Duodenal mucosa (tissue), 2 donors: Measurements from ENCODE around the gene HIVEP1.

ENCODE experiments used
- H3K27ac ChIP-seq: one replicate; pipeline ENCODE4 v1.7.0; 2013; ENCODE audit warnings: low read depth, low read length
- H3K27me3 ChIP-seq, 2 donors: one replicate each; pipeline ENCODE4 v1.7.0; 2013; ENCODE audit warnings: low read length in 2 of 2, control low read depth in 1 of 2; ENCODE audit not compliant: insufficient read depth in 2 of 2, control insufficient read depth in 1 of 2
- H3K36me3 ChIP-seq, 2 donors: one replicate each; pipeline ENCODE4 v1.7.0; 2013; ENCODE audit warnings: low read length in 2 of 2, control low read depth in 1 of 2; ENCODE audit not compliant: insufficient read depth in 2 of 2, control insufficient read depth in 1 of 2
- H3K4me1 ChIP-seq, 2 donors: one replicate each; pipeline ENCODE4 v1.7.0; 2013; ENCODE audit warnings: low read length in 2 of 2, control low read depth in 1 of 2; ENCODE audit not compliant: insufficient read depth in 2 of 2, control insufficient read depth in 1 of 2
- H3K4me3 ChIP-seq, 2 donors: one replicate each; pipeline ENCODE4 v1.7.0; 2013; ENCODE audit warnings: low read length in 2 of 2, low read depth in 1 of 2
- H3K9ac ChIP-seq, 2 donors: one replicate each; pipeline ENCODE4 v1.7.0; 2013; ENCODE audit warnings: low read length in 2 of 2, low read depth in 1 of 2
- H3K9me3 ChIP-seq, 2 donors: one replicate each; pipeline ENCODE4 v1.7.0; 2013; ENCODE audit warnings: low read length in 2 of 2, control low read depth in 1 of 2; ENCODE audit not compliant: control insufficient read depth in 1 of 2

HIVEP1 gene

DNA sequence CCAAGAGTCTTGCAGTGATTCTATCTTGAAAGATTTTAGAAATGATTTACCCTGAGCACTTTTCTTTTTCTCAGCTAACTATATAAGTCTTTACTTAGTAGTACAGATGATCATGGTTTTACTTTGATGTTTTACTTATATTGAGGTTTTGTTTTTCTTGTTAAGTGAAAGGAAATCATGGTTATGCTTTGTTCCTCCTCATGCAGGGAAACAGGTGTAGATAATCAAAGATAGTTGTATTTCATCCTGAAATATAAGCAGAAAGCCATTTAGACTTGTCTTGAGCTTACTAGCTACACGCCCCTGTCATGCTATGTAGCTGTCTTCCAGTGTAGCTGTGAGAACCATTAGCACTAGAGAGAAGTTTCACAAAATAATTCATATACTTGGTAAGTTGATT lies 113.9 kb downstream of the HIVEP1 start:
- Histone ChIP-seq H3K27ac (no peak overlapping the region), H3K4me1 (peaks cover 0 to 6% of the 10 kb centered on the region in 2 donors), H3K9ac (no peak overlapping the region), H3K9me3 (no peaks in the 10 kb centered on the region), H3K27me3 (no peaks in the 10 kb centered on the region), H3K4me3 (no peak overlapping the region), H3K36me3 (peaks cover 9 to 16% of the 10 kb centered on the region in 2 donors)

DNA sequence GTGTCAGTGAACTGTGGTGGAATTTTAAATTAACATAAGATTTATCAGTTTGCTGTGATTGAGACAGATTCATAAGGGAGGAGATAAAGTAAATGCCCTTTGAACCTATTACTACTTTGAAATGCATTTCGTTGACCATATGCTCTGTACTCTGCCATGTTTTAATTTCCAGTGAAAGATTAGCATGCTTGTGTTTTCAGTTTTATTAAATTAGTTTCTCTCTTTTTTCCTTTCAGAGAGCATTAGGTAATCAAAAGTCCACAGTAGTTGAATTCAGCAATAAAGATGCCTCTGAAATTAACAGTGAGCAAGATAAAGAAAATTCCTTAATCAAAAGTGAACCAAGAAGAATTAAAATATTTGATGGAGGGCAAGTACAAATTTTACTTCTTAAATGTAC lies 117.4 kb downstream of the HIVEP1 start:
- H3K27ac ChIP-seq: no peak overlapping the region
- H3K9me3 ChIP-seq: no peaks in the 10 kb centered on the region
- peaks cover 0 to 4% of the 10 kb centered on the region in 2 donors for H3K36me3 ChIP-seq
- H3K4me3 ChIP-seq: no peak overlapping the region
- H3K4me1 ChIP-seq: peaks cover 0 to 6% of the 10 kb centered on the region in 2 donors
- H3K9ac ChIP-seq: no peak overlapping the region
- no peaks in the 10 kb centered on the region for H3K27me3 ChIP-seq

GRCh38 chr6:12132351-12133222 lies 120.5 kb downstream of the HIVEP1 start:
- Histone ChIP-seq H3K27ac (no peak overlapping the region), H3K27me3 (no peaks in the 10 kb centered on the region), H3K4me1 (peaks cover 0 to 6% of the 10 kb centered on the region in 2 donors), H3K9ac (no peak overlapping the region), H3K9me3 (no peaks in the 10 kb centered on the region), H3K36me3 (peaks cover 0 to 4% of the 10 kb centered on the region in 2 donors), H3K4me3 (no peak overlapping the region)

DNA sequence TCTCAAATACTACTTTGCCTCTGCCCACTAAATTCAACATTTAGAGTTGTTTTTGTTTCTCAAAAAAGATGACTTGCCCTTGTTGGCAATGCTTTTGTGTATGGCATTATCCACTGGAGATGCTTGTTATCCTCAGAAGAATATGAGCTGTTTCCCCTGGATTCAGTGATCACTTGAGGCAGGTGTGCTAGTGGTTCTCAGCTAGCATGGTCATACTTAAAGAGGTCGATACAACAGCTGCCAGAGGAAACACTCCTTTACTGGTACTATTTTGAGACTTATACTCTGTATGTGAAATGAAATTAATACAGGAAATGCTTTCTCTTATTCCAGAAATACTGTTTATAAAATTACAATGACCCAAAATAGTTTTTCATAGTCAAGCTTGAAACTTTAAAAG lies 122.5 kb downstream of the HIVEP1 start:
- Histone ChIP-seq H3K4me1 (peaks cover 0 to 3% of the 10 kb centered on the region in 2 donors), H3K36me3 (peaks cover 13 to 14% of the 10 kb centered on the region in 2 donors), H3K9ac (no peak overlapping the region)

DNA sequence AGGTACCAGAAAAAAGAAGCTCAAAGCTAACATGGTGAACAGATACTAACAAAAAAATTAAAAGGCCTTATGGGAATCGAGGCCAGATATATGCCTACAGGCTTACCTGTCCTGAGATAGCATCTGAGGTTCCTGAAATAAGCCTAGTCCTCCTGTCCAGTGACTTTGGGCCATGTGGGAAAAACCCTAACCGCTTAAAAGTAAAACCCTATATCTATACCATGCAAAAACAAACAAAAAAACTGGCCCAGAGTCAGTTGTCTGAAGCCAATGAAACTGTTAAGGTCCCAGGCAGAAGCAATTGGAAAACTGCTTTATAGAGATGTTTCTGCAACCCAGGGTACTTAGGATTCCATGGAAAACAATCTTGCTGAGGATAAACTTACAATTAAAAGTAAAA lies 122.9 kb downstream of the HIVEP1 start:
- Histone ChIP-seq H3K4me3 (no peak overlapping the region), H3K36me3 (peaks cover 10 to 18% of the 10 kb centered on the region in 2 donors), H3K4me1 (no peaks in the 10 kb centered on the region), H3K27ac (no peak overlapping the region), H3K27me3 (no peaks in the 10 kb centered on the region), H3K9ac (no peak overlapping the region), H3K9me3 (no peaks in the 10 kb centered on the region)

More for the DNA sequence above, 122.5 kb downstream of the HIVEP1 start:
- H3K4me3 ChIP-seq: no peak overlapping the region
- H3K27me3 ChIP-seq: no peaks in the 10 kb centered on the region
- H3K9me3 ChIP-seq: no peaks in the 10 kb centered on the region
- H3K27ac ChIP-seq: no peak overlapping the region

DNA sequence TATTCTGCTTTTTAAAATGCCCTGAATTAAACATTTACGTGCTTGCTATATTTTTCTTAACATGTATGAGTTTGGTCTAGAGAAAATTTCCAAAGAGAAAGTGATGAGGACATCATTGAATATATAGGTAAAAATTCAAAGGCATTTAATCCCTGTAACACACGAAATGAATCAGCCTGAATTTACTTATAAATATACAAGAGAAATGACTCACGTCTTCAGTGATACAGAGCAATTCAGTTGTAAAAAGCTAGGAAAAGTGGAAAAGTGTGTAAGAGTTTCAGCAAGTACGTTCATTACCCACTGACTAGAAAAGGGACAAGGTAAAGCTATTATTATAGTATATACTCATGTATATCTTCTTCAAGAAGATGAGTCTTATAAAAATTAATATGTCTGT lies 124.8 kb downstream of the HIVEP1 start:
- Histone ChIP-seq H3K4me1 (no peaks in the 10 kb centered on the region), H3K9me3 (no peaks in the 10 kb centered on the region), H3K4me3 (no peak overlapping the region), H3K9ac (no peak overlapping the region), H3K36me3 (peaks cover 10 to 24% of the 10 kb centered on the region in 2 donors), H3K27ac (no peak overlapping the region), H3K27me3 (no peaks in the 10 kb centered on the region)

- Histone ChIP-seq H3K27me3 (no peaks in the 10 kb centered on the region), H3K9me3 (no peaks in the 10 kb centered on the region), H3K9ac (no peak overlapping the region), H3K36me3 (peaks cover 10 to 24% of the 10 kb centered on the region in 2 donors), H3K4me3 (no peak overlapping the region), H3K27ac (no peak overlapping the region), H3K4me1 (no peaks in the 10 kb centered on the region)
Measured at GRCh38 chr6:12137480-12137879, 125.4 kb downstream of the HIVEP1 start.

DNA sequence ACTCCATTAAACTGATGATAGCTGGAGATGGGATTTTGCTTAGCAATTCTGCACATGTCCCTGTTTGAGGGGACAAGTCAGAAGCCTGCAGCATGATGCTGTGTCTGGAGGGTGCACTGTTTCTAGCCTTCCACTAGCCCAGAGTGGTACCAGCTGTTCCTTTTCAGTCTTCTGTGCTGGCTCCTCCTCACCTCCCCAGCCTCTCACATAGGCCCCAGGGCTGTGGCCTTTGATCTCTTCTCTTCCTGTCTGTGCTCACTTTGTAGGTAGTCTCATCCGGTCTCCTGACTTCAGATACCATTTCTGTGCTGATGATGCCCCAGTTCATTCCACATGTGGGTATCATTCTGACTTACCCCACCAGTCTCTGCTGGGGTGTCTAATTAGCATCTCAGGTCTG lies 126.3 kb downstream of the HIVEP1 start:
- no peak overlapping the region for H3K9ac ChIP-seq
- no peak overlapping the region for H3K4me3 ChIP-seq
- no peak overlapping the region for H3K27ac ChIP-seq

DNA sequence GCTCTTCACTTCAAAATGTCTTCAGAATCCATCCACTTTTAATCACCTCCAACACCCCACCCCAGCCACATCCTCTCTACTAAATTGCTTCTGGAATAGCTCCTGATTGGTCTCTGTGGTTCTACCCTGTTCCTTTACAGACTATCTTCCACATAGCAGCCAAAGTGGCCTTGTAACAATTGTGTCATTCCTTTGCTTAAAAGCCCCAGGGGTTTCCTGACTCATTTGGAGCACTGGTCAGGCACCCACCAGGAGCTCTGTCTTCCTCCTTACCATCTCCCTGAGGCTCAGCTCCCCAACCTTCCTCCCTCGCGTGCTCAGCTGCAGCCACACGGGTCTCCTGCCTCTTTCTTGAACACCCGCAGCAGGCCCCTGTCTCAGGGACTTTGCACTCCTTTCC lies 126.8 kb downstream of the HIVEP1 start:
- Histone ChIP-seq H3K4me1 (no peaks in the 10 kb centered on the region), H3K36me3 (peaks cover 10 to 24% of the 10 kb centered on the region in 2 donors)

More for the DNA sequence above, 126.3 kb downstream of the HIVEP1 start:
- Histone ChIP-seq H3K9me3 (no peaks in the 10 kb centered on the region), H3K36me3 (peaks cover 10 to 24% of the 10 kb centered on the region in 2 donors), H3K4me1 (no peaks in the 10 kb centered on the region), H3K27me3 (no peaks in the 10 kb centered on the region)

DNA sequence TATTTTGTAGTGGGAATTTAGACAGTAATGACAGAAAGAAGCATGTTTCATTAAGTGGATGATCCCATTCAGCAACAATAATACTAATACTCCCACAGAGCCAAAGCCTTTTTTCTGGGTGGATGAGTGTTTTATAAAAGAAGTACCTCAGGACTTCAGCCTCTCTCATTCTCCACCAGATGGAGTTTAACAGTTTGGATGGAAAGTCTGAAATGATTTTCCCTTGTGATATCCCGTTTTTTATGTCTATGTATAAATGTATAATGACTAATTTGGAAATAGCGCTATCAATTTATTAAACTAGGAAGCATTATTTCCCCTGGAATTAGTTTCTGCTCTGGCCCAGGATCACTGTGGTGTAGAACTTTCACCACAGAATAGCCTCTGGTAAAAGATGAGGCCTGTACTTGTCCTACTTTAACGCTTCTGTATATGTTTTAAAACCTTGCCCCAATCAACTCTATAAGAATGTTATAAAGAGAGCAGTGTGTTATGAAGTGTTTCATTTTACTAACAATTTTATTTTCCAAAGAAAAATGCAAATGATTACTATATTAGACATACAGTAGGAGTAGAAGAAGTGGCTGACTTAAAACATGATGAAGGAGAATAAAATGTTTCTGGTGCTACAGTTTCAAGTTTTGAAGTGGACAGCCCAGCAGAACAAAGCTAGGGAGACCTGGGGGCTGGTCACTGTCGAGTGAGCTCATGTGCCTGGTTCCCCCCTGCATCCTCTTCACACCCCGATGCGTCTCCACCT lies 135.6 kb downstream of the HIVEP1 start:
- no peaks in the 10 kb centered on the region for H3K27me3 ChIP-seq
- peaks cover 0 to 3% of the 10 kb centered on the region in 2 donors for H3K36me3 ChIP-seq
- no peak overlapping the region for H3K27ac ChIP-seq
- H3K9ac ChIP-seq: no peak overlapping the region
- peaks cover 7 to 8% of the 10 kb centered on the region in 2 donors for H3K4me1 ChIP-seq
- H3K9me3 ChIP-seq: no peaks in the 10 kb centered on the region
- no peak overlapping the region for H3K4me3 ChIP-seq

More for the DNA sequence above, 126.8 kb downstream of the HIVEP1 start:
- Histone ChIP-seq H3K9me3 (no peaks in the 10 kb centered on the region), H3K27me3 (no peaks in the 10 kb centered on the region), H3K27ac (no peak overlapping the region), H3K4me3 (no peak overlapping the region), H3K9ac (no peak overlapping the region)
